C1 segment of cervical spinal cord (tissue), 14 donors: ENCODE results near the gene DTNBP1.

Source experiments
- DNase-seq, 14 donors: peaks; one replicate each; lab custom pipeline; 2025; lab: John Stamatoyannopoulos, UW

Gene DTNBP1

DNA sequence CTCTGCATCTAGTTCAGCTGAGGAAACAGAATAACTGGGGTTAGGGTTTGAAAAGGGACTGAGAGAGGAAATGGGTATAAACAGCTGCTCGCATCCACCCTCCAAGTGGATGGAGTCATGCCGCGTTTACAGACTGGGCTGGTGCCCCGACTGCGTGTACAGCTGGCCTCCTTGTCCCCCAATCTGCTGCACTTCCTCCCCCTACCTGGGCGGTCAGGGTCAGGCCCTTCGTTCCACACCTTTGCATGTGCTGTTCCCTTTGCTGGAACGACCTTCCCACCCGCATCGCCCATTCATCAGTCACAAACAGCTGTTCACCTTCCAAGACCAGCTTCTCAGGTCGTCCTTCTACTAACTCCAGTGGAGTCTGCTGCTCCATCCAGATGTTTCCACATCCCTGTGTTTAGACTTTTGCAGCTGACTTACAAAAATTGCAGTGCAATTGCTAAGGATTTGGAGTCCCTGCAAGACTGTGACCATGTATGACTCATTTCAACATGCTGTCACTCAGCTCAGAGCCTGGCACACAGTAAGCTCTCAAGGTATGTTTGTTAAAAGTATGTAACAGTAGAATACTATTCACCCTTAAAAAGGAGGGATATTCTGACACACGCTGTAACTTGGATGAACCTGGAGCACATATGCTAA, 129.3 kb downstream of the DTNBP1 start:
- no peak for DNase-seq

DNA sequence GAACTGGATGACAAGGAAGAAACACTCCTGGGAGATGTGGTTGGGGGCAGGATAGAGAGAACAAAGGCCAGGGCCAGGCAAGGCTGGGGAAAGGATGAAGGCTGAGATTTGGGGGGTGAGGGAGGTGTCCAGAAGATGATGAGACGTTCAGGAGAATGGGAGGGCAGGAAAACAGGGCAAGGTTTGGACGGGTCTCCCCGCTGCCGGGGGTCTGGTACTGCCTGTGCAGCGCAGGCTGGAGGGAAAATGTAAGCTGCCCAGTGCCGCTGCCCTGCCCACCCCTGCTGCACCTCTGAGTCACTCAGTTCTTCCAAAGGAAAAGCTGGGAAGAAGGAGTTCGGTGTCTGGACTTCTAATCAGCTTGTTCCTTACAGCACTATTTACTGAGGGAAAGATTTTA, 130.9 kb downstream of the DTNBP1 start:
- no peak for DNase-seq

DNA sequence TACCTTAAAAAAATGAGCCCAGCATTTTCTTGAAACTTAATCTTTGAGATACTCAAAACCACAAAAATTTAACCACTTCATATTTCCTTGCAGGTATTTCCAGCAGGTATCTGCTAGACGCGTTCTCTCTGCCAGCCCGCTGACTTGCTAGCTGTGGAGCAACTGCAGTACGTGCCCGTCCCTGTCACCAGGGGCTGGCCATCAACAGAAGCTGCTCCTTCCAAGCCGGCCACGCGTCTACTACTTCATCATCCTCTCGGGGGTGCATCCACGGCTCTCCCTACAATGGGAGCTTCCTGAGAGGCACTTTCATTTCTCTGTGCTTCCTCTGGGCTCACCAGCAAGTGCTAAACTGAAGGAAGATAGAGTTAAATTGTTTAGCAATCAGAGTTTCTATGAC, 132.4 kb downstream of the DTNBP1 start:
- no peak for DNase-seq

DNA sequence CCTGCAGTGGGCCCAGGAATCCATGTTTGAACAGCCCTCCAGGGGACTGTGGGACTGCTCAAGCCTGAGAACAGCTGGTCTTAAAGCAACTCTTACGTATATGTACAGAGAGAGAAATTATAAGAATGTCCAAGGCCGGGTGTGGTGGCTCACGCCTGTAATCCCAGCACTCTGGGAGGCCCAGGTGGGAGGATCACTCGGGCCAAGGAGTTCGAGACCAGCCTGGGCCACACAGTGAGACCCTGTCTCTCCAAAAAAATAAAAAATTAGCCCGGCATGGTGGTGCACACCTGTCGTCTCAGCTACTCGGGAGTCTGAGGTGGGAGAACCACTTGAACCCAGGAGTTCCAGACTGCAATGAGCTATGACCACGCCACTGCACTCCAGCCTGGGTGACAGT, 134.0 kb downstream of the DTNBP1 start:
- DNase-seq = no peak

DNA sequence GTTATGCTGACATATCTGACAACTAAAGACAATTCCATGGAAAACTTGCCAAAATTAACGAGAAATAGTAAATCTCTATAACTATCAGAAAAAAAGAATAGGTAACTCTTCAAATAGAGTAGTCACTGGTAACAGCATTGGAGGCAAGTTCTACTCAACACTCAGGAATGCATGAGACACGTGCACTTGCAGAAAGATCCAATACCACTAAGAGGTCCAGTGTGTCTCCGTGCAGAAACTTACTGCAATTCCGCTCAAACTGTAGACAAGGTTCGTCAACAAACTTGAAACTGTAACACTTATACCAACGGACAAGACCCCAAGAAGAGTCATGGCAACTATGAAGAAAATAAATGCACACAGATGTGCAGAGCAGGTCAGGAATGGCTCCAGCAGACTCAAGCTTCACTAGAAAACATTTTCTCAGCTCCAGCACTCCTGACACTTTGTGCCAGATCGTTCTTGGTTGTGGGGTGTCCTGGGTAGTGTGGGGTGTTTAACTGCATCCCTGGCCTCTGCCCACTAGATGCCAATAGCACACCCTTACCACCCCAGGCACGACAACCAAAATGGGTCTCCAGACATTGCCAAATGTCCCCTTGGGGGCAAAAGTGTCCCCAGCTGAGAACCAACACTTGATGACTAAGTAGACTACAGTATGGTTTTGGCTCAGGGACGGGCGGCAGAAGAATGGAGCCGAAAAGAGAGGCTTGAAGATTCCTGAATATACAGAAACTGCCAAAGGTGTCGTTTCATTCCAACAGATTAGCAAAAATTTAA, 134.8 kb downstream of the DTNBP1 start:
- DNase-seq = no peak

DNA sequence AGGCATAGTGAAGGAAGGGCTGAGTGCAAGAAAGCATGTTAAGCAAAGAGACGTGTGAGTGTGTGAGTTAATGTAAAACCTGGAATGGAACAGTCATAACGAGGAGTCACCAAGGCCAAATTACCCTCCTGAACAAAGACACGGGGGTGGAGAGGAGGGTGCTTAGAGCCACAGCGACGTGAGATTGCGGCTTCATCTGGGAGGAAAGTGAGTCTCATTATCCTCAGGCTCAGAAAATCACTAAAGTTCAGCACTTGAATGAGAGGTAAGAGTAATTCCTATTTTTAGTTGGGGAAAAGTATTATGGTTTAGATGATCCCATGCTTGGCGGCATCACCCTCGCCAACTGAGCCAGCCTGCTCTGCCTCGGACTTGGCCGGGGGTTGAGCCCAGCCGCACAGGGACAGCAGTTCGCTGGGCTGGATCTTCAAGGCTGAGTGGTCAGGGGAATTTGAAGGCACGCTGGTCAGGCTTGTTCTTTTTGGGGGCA, 136.6 kb downstream of the DTNBP1 start:
- DNase-seq = no peak

DNA sequence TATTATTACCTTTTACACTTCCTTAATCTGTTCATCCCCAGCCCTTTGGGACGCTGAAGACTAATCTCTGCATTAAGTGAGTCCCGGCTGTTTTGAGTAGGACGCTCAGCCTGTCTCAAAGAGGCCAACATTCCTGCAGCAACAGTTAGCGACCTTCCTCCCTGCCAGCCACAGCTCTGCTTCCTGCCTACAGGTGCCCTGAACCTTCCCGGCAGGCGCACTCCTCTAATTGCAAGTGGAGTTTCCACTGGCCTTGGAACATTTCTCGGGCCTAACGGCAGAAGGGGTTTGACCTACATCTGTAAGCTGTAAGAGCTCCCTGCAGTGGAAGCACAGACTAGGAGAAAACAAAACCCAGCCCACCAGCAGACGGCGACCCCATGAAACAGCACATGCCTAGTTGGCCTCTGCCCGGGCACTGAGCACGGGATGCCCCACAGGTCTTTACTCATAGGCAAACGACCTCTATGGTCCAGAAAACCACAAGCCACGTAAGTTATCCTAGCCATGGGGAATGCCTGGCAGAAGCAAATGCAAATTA, 137.9 kb downstream of the DTNBP1 start:
- no peak for DNase-seq

DNA sequence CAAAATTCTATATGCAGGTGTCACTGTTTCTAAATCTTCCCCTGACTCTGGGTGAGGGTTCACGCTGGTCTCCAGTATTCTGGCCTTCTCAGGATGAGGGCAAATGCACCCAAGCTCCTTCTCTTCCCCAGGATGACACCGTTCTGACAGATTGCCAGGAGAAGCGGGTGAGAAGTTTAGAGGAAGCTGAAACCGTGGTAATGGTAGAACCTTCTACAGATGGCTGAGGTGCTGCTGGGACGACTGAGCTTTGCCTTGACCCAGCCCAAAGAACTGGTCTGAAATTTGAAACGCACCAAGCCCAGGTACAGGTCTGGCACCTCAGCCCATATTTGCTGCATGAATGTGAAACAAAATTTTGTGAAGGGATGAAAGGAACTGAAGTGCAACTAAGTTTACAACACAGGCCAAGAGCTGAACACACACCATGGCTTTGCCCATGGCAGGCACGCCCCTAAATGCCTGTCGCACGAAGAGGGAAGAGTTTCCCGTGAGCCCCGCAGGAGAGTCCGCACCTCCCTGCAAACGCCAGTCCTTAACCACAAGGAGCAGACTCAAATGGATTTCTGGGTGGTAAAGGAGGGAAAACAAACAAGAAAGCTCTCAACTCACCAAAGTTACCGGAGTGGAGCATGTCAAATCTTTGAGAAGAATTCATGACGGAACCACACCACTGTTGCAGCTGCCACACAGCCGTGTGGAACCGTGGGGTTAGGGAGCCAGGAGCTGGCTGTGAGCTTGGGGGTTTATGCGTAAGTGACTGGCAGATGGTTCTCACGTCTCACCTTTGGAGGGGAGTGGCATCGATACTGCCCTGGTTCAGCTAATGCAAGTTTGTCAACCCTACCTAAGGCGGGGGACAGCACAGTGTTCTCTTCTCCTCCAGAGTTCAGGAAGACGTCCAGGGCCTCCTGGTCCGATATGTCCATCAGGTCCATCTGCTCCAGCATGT, 138.9 kb downstream of the DTNBP1 start:
- DNase-seq = no peak

DNA sequence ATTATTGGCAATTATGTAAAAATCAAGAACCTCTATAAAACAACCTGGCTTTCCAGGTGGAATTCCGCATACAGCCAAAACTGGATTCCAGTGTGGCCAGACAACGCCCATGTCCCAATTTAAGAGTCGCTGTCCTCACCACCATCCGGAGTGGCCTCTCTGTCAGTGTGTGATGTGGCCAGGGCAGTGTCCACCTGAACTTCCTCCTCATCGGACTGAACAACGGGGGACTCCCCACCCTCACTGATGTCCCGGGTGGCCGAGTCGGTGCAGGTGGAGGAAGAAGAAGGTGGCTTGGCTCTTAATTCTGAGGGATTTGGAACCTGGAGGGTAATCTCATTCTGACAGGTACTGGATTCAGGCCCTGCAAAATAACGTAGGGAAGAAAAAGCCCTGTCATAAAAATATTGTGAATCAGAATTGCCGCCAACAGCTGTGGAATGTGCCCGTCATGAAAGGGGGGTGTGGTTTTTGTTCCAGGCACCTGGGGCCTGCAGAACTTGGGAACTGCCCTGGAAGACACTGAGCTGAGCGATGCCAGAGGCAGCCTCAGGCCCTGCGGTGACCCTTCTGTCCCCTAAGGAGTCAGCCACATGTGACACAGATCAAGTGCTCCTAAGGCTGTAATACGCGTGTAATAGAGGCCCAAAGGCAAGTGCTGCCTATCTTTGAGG, 139.8 kb downstream of the DTNBP1 start:
- no peak for DNase-seq

DNA sequence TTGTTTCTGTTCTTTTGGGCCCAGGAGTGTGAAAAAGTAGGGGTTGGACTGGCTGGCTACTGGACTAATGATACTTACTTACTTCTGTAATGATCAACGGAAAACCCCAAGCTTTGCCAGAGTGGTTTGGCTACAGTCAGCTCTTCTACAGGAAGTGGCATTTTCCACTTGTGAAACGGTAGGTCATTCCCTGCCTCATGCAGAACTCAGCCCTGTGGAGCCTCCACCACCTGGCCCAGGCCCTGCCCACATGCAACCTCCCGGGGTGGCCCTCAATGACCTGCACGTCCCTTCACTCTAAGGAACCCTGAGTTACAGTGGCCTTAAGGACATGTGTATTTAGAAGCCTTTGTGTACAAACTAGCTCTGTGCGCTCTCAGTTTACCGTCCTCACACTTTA, 140.4 kb downstream of the DTNBP1 start:
- no peak for DNase-seq

DNA sequence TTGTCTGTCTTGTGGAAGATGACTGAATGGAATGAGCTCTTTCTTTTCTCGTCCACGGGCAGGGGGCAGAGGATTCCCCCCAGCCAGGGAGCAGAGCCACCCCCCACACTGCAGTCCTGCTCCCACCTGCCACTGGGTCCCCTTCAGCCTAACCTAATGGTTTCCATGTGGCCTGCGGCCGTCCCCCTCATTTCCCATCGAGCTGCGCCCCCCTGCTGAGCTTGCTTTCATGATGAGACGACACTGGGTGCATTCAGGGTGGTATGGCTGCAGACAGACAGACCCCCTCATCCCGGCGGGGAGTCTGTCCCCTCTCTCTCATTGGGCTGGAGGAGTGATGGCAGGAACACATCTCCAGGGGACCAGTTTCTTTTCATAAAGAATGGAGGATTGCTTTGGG, 140.8 kb downstream of the DTNBP1 start:
- no peak for DNase-seq

DNA sequence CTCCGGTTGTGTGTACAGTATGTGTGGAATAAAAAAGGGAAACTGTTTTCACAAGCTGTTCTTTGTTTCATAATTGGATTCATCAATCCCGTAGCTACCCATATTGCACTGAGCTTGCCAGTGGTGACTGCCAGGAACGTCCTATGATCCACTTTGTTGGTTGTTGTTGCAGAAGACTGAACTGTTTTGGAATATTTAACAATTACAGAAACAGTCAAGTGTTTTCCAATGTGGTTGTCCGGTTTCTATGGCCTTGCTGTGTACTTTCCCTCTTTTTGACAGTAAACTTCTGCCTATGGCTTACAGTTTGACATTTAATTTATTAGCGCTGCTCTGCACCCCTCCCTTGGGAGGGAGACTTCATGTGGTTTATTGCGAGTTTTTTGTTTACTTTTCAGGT, 141.2 kb downstream of the DTNBP1 start:
- DNase-seq = peak in 2 of 14 donors; percentile 9 to 17

DNA sequence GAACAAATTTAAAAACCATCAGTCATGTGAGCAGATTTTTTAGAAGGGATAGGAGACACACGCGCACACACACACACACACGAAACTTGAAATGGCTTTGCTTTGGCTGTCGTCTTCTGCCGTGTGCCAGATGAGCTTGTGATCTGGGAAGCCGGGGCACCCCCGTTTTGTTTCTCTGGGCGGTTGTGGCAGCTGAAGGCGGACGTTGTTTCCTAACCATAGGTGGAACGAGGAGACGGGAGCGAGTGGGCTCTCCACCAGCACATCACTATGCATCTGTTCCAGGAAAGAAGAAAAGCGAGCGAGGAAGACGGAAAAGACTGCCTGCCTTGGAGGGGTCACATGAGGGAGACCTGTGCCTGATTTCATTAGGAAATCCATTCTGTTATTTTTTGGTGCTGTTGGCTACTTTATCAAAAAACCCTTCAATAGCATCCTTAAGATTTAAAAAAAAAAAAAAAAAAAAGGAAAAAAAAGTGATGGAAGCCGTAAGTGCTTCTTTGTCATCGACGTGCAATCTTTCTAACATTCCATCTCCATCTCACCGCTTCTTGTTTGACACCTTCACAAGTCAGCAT, 142.1 kb downstream of the DTNBP1 start:
- no peak for DNase-seq

DNA sequence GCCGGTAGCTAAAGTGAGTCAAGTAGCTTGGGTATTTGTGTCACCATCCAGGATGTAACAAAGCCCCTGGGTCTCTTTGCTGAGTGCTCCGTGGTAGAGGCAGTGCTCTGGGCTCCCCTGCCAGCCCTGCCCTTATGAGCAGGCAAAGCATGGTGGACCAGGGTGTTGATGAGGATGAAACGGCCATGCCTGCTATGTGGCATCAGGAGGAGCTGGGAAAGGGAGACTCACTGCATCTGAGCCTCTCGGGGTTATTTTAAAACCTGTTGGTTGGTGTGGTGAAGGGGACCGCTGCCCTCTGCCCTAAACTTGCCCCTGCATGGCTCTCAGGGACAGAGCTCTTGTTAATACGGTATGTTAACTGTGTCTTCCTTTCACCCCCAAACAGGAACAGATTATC, 143.1 kb downstream of the DTNBP1 start:
- DNase-seq = no peak

DNA sequence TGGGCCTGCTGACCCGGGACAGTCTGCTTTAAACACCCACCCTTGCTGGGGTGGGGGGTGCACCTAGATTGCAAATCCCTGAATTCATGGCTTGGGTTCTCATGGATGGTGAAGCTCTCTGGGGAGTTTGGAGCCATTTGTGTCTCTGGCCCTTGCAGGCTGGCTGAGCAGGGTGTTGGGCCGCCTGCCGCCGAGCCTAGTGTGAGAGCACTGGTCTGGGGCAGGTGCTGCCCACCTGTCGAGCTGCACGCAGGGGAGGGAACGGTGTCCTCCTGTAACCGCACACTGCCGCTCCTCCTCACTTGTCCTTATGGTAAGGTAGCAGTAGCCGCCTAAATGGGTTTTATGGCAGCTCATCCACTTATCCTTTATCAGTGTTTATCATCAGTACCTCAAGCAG, 143.9 kb downstream of the DTNBP1 start:
- no peak for DNase-seq

DNA sequence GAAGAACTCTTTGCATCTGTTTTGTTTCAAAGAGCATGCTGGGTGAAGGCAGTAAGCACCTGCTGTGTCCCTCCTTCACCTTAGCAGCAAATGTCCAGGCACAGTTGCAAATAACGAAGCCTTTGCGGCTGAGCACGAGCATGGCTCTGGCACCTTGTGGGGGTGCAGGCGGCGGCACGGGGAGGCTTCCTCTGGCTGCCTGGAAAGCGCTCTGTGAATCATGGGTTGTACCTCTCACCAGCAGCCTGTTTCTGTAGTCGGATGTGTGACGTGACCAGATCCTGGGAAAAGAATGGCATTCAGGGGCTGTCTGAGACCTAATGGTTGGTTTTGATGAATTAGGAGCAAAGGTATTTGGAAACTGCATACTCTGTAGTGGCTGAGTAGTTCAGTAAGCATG, 144.8 kb downstream of the DTNBP1 start:
- DNase-seq = no peak

DNA sequence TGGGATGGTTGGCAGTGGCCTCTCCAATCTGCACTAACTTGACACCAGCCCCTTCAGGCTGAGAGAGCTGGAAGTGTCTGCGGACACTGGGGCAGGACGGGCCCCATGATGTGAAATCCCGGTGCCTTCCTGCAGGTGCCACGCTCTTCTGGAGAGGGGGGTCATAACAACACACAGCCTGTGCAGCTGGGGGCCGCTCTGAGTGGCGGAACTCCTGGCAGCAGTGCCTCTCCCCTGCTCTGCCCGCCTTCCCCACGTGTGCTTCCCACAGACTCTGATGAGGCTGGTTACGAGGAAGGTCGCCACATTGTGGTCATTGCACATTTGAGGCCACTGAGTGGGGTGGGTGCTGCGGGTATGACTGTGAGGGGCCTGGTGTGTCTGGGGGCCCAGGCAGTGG, 145.2 kb downstream of the DTNBP1 start:
- no peak for DNase-seq

DNA sequence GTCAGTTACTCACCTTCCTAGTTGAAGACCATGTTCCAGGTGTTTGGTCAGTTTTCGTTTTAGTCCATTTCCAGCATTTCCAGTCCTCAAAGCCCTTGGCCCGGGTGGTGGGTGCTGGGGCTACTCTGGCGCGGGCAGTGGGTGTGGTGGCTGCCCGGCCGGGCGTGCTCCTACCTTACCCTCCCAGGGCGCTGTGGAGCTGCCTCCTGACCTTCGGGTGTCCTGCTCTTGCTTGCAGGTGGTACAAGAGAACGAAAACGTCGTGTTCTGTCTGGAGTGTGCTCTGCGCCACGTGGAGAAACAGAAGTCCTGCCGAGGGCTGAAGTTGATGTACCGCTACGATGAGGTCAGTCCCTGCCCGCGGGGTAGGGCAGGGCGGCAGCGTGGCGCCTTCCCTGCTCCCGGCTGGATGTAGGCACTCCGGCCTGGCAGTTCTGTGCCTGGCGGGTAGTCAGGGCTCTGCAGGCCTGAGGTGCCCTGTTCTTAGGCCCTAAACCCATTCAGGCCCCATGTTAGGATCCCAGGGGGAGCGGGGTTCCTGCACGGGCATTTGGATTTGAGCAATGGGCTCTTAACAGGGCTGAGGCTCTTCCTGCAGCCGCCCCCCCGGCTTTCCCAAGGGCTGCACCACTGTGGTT, 145.8 kb downstream of the DTNBP1 start:
- DNase-seq = no peak

DNA sequence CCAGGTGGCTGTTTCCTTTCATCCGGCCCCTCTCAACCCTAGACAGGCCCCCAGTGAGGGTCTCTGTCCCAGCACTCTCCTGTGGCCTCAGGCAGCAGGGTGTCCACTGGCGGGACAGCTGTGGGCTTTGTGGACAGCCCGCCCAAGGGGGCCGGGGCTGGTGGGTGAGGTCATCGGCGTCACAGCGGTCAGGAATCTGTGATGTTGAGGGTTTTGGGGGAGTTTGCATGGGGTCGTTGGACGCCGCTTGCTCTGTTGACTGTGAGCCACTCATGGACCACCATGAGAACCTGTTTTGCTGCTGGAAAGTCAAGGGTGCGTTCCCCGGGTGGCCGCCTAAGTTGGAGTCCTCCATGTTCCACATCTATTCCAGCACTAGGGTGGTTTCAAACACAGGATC, 146.4 kb downstream of the DTNBP1 start:
- no peak for DNase-seq

DNA sequence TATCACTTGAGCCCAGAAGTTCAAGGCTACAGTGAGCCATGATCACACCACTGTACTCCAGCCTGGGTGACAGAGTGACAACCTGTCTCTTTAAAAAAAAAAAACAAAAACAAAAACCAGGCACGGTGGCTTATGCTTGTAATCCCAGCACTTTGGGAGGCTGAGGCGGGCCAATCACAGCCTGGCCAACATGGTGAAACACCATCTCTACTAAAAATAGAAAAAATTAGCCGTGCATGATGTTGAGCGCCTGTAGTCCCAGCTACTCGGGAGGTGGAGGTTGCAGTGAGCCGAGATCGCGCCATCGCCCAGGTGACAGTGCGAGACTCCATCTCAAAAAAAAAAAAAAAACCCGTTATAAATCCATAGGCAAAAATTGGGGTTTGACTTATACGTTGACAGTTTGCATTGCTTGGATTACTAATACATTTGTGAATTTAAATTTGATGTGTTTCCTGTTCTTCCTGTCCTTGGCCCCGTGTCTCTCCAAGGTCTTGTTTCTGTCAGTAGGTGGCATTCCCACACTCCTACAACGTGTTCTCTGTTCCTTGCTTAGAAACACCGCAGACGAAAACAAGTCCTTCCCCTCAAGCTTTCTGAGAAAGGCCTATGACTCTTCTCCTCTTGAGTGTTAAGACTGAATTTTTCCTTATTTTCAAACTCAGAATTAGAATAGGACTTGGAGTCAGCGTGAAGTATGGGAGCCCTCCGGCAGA, 147.0 kb downstream of the DTNBP1 start:
- peak in 1 of 14 donors; percentile 66 for DNase-seq
